GM20000 (cell line): ENCODE data around the gene NOC4L.
A peak's percentile ranks its signal among the peaks of the same experiment; 100 is the strongest.
"Not testable (repeated sequence)": the region's sequence is repeated elsewhere in the genome, so short reads cannot be mapped to it uniquely, and the experiment has no call there.

ENCODE experiments used
- DNase-seq: peaks from one replicate; pipeline ENCODE4 v3.0.0; 2012; ENCODE audit warnings: low spot score
- TF ChIP-seq, protein P1 (sequence below): IDR thresholded peaks from 2 replicates; pipeline ENCODE4 v1.5.1; 2012; ENCODE audit warnings: mild to moderate bottlenecking, control low read depth; ENCODE audit errors: extremely low read depth, missing control alignments

Gene NOC4L

DNA sequence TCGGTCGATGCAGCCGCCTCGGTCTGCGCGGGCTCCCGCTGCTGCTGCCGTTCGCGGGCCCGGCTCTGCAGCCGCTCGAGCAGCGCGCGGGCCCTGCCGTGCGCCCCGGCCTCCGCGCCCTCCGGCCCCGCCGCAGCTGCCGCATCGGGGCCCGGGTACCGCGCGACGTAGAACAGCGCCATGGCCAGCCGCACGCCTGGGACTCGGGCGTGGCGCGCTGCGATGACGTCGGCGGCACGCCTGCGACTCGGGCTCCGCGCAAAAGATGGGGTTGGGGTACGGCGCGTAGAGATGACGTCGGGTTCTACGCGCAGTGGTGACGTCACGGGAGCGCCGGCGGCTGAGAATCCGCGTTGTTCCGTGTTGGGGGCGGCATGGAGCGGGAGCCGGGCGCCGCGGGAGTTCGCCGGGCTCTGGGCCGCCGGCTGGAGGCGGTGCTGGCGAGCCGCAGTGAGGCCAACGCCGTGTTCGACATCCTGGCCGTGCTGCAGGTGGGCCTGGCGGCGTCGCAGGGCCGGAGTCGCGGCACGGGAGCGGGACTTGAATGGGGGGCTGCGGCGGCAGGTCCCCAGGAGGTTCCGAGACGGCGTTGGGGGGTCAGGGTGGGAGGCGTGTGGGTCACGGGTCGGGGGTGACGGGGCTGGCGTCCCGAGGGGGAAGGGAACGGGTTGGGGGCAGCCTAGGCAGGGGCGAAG, at the start of gene NOC4L, which contains the start of gene DDX51:
NOC4L (plus strand) TSS at position 343 of the 695 bp plus-strand sequence; CDS start at position 375, 32 bp downstream.
DDX51 (minus strand) TSS at position 205 of the 695 bp plus-strand sequence; CDS start at position 182, 23 bp downstream.
- TF ChIP-seq, protein P1, sequence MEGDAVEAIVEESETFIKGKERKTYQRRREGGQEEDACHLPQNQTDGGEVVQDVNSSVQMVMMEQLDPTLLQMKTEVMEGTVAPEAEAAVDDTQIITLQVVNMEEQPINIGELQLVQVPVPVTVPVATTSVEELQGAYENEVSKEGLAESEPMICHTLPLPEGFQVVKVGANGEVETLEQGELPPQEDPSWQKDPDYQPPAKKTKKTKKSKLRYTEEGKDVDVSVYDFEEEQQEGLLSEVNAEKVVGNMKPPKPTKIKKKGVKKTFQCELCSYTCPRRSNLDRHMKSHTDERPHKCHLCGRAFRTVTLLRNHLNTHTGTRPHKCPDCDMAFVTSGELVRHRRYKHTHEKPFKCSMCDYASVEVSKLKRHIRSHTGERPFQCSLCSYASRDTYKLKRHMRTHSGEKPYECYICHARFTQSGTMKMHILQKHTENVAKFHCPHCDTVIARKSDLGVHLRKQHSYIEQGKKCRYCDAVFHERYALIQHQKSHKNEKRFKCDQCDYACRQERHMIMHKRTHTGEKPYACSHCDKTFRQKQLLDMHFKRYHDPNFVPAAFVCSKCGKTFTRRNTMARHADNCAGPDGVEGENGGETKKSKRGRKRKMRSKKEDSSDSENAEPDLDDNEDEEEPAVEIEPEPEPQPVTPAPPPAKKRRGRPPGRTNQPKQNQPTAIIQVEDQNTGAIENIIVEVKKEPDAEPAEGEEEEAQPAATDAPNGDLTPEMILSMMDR, result no peak
- DNase-seq, result peak; percentile 100

DNA sequence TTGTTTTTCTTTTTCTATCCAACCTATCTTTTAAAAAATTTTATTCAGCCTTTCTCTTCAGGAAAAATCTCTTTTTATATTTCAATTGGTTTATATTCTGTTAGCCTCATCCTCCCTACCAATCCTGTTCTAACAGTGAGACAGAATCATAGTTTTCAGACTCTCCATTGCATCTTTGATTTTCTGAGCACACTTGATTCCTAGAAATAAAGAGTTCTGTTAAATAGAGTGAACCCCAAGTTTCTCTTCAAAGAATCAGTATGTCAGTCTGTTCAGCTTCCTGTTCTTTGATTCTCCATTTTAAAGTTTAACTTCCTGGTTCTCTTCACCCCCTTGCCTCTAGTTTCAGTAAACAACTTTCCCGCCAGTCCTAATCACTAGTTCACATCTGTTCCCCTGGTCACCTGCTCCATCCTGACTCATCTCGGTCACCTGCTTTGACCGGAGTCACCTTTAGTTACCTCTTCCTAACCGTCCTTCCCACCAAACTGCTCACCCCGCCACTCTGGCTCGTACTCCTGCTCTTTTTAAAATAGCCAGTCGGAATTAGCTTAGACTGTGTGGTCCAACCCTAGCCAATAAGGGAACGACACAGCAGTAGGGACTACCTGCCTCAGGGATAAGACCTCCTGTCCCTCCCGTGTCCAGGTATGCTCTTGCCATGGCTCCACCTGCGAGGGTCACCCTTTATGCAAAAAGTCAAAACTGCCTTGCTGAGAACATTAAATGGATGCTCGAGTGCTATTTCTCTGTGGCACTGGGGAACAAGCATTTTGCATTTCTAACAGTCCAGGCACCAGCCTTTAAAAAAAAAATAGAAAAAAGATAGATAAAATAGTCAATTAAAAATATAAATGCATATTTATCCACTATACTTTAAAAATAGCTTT, 48.5 kb upstream of the NOC4L start:
- no peak for DNase-seq
- TF ChIP-seq, protein P1, result no peak

DNA sequence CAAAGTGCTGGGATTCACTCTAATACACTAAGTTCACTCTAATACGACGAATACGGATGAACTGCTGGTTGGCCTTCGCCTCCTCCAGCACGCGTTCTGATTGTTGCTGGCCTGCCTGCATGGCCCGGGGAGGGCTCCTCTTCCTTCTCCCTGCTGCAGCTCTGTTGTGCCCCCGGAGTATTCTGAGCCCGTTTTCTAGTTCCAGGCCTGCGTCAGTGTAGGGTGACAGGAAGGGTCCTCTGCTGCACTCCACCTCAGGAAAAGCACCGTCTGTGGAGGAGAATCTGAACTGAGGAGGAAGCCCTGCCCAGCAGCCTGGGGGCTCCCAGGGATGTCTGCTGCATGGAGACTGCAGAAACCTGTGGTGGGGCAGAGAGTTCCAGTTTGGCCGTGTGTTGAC, 44.5 kb upstream of the NOC4L start:
- TF ChIP-seq, protein P1, result no peak
- no peak for DNase-seq

DNA sequence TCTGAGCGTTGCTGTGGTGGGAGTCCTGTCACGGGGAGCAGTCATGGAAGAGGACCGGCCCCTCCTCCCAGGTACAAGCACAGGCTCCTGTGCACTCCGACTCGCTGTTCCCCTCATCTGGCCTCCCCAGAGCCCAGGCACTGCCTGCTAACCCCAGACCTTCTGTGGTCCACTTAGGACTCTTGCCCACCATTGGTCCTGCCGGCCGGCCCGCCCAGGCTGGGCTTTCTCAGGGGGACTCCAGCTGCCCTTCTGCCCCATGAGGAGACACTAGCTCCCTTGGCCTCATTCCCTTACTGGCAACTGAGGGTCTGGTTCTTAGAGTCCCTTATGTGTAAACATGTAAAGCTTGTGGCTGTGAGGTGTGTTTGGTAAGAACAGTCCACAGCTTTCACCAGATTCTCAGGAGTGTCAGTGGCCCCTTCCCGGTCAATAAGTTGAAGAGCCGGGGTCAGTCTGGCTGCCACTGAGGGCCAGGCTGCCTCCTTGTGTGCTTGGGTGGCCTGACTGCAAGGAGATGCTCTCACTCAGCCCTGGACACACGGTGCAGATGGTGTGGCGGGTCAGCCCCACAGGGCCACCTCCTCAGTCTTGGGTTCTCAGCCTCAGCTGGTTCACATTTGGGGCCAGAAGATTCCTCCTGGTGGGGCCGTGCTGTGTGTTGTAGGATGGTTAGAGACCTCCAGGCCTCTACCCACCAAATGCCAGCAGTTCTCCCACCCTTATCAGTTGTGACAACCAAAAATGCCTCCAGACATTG, 43.8 kb upstream of the NOC4L start:
- DNase-seq, result no peak
- TF ChIP-seq, protein P1, result no peak

DNA sequence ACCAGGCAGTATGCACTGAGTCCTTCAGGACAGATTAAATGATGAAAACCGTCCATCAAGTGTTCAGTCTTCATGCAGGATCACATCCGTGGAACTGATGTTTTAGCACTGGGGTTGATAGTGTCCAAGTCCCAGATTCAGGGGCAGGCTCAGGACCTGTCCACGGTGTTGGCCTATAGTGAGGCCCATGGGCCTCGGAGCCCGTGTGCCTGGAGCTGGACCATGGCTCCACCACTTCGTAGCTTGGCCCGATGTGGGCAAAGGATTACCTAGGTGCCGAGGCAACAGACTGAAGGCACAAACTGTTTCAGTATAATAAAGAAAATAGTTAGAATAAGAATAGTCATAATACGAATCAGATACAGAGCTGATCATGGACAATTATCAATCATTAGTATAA, 42.0 kb upstream of the NOC4L start:
- no peak for DNase-seq
- TF ChIP-seq, protein P1, result no peak

DNA sequence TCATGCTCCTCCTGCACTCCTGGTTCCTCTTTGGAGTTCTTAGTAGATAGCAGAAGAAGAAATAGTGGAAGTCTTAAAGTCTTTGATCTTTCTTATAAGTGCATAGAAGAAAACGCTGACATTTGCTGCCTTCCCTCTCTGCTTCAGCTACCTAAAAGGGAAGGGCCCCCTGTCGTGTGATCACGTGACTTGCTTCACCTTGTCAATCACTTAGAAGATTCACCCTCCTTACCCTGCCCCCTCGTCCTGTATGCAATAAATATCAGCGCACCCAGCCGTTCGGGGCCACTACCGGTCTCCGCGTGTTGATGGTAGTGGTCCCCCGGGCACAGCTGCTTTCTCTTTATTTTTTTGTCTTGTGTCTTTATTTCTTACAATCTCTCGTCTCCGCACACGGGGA, 41.2 kb upstream of the NOC4L start:
- not testable (repeated sequence) for DNase-seq

DNA sequence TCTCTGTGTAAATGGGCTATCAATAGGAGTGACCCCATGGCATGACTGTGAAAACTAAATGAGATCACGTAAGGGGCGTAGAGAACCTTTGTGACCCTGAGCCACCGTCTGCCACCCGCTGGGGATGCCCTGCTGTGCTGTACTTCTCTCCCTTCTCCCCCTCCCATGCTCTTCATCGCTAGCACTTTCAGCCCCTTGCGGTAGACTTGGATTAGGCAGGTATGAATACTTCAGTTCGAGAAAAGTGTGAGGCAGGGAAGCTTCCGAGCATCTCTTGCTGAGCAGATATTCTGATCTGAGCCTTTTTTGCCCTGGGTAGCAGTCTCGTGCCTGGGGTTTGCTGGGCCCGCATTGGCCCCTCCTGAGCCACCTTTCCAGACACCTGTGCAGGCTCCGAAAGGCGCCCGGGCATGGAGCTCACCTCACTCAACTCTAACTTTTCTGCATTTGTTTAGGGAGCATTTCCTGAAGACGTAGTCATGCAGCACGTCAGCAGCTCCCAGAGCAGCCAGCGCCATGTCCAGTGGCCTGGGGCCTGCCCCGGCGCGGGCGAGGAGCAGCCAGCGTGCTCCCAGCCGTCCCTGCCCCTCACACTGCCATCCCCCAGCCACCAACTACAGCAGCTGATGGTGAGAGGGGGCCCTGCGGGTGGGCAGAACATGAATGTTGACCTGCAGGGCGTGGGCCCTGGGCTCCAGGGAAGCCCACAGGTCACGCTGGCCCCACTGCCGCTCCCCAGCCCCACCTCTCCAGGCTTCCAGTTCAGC, 40.5 kb upstream of the NOC4L start:
- no peak for DNase-seq
- TF ChIP-seq, protein P1, result no peak
